HG02973 (cell line): ENCODE measurements around the gene ABAT.
A peak's percentile ranks its signal among the peaks of the same experiment; 100 is the strongest.

Experiments used
- ATAC-seq: cut with Tn5 transposase; IDR thresholded peaks from one replicate; pipeline ENCODE4 v1.9.1; 2021; ENCODE audit warnings: moderate library complexity; ENCODE audit not compliant: unreplicated experiment

ABAT gene

DNA sequence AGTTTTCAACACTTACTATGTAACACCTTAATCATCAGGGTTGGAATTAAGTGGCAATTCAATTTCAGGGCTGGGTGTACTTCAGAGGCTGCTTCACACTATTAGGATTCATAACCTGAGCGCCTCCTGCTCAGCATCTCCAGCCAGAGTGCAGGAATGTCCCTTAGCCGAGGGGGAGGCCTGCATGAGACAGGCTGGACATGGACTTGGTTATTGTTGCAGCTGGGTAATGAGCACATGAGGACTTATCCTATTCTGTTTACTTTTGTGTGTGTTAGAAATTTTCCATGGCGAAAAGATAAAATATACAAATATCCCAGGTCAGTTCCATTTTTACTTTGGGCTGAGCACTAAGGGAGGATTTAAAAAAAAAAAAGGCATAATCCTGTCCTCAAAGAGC, 133.6 kb downstream of the ABAT start:
- no peak for ATAC-seq

DNA sequence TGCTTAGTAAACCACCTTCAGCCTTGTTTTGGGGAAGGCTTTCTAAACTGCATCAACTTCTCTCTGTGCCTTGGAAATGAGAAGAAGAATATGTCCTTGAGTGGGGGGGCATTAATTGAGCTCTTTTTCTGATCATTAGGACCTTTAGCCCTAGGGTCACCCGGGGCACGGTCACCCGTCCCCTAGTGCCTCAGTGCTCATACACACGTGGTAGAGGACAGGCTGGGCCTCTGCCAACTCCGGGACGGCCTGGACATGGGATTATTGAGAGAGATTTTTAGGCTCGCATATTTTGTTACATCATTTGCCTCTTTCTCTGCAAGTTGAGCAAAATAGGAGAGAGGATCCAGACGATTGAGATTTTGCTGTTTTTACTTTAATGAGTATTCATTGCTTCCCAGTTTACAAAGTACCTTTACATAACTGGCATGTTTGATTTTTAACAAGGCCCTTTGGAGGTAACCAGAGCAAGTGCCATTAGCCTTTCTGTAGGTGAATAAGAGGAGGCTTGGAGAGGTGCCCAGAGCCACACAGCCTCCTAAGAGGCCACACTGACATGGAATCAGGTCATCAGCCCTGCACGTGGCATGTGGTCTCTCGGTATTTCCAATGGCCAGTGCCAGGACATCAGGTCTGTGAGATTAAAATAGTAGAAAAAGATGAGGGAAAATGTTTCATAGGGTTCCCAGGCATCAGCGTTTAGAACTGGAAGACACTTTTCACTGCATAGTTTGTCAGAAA, 134.4 kb downstream of the ABAT start:
- ATAC-seq = no peak

DNA sequence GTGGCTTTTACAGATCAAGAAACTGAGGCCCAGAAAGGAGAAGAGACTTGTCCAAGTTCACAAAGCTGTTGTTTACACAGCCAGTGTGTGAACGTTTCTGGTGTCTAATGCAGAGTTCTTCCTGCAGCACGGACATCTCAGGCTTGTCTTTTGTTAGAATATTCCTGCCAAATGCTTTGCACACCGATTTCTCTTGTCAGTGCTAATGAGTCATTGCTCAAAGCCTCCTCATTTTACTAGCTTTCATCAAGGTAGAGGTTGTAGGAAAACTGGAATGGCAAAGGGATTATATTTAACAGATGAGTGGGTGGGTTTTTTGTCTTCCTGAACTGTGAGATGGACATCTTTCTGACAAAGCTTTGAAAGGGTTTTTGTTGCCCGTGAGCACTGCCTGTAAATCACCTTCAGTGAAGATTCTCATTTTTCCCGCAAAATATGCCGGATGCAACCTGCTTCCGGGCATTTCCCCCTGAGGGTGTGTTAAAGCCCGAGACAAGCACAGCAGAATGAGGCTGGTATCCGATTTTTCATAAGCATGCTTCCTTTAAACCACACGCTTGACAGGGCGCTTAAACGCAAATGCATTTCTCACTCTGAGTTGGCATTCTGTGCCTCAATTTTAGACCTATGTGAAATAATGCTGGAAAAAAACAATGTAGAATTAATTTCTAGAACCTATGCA, 137.9 kb downstream of the ABAT start:
- no peak for ATAC-seq

DNA sequence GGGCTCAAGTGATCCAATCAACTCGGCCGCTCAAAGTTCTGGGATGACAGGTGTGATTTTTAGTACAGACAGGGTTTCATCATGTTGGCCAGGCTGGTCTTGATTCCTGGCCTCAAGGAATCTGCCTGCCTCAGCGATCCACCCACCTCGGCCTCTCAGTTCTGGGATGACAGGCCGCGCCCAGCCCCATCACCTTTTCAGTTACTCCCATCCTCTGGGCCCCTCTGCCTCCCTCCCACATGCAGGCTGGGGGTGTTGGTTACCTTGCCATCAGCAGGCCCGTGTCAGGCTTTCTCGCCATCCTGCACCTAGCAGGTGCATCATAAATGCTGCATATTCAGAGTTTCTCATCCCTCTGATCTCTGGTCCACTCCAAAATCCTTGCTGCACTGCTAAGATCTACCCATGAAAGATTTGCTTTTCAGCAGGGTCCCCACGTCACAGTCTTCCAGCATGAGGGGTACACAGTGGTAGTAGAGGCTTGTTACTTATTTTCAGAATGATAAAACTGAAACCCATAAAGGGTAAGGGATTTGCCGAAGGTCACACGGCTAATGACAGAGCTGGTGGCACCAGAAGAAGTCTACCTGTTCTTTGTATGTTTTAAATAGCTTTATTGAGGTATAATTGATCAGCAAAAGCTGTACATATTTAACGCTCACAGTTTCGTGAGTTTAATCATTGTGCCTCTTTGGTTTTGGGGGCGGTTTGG, 139.8 kb downstream of the ABAT start:
- no peak for ATAC-seq

DNA sequence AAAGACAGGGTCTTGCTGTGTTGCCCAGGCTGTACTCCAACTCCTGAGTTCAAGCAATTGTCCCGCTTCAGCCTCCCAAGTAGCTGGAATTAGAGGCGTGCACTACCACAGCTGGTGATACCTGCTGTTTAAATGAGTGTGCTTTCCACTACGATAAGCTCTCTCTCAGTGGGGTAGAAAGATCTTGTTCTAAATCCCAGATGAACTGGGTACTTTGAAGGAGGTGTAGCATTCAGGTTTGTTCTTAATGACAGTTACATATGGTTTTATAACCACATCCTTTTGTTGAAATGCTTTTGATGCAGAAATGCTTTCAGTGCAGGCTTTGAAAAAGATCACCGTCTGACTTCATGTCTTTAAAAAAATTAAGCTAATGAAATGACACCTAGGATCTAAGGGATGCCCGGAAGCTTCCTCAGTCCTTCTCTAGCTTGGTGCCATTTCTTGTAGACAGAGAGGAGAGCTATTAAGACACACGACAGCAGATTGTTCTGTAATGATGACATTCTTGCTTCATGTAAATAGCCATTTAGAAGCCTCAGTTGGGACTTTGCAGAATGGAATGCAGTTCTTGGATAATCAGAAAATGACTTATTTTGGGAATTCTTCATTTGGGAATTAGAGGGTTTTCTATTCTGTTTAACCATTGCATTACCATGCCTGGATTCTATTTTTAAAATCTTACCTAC, 142.7 kb downstream of the ABAT start:
- ATAC-seq = no peak

DNA sequence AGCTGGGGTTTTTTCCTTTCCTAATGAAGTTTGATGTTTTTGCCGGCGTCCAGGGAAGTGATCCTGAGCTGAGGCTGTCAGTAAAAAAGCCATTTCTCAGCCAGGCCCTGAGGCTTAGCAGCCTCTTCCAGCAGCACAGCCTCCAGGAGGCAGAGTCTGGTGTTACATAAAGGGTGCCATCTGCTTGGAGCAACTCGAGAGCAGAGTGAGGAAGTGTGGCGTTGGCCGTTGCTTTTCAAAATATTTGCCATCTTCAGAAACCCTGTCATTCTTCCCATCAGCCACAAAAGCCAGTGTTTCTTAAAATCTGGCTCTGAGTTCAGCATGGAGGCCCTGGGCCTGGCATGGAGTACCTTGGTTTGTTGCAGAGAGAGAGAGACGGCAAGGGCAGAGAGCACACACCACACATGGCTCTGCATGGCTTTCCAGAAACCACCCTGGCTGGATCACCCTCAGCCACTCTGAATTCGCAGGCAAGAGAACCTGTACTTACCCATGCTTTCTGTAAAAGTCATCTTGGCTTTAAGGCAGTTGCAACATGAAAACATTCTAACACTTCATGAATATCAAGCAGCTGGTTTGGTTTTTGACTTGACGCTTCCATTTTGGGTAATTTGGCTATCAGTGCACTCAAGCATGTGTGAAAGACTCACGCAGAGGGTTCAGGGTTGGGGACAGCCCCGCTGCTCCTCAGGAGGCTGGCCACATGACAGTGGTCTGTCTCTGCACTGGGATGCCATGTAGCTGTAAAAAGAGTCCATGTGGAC, 144.3 kb downstream of the ABAT start:
- peak; percentile 66 for ATAC-seq

DNA sequence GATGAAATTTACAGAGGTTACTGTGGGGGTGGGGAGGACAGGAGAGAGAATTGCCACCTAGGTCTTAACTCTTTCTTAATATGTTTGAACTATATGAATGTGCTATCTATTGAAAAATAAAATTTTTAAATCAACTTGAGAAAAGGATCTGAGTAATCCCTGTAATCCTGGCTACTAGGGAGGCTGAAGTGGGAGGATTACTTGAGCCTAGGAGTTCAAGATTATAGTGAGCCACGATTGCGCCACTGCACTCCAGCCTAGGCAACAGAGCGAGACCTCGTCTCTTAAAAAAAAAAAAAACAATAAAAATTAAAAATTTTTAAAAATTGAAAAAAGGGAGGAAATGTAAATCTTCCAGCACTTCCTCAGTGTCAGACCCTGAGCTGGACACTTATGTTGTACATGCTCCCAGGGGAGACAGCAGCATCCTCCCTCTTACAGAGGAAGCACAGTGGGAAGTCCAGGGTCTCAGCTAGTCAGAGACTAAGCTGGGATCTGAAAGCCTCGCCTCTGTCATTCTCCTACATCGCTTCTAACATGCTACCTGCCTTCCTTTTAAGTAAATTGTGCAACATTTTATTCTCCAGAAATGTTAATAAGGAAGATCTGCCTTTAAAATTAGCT, 145.1 kb downstream of the ABAT start:
- ATAC-seq = no peak

DNA sequence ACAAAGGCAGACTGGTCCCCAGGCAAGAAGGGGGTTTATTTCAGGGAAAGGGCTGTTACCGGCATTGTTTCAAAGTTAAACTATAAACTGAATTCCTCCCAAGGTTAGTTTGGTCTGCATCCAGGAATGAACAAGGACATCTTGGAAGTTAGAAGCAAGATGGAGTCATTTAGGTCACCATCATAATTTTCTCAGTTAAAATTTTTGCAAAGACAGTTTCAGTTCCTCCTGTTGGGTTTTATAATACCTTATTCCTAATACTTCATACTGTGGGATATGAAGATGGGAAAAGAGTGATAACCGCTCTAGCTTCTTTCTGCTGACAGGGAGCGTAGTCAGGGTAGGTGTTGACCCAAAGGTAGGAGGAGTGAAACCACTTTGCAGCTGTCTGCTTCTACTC, 148.0 kb downstream of the ABAT start:
- no peak for ATAC-seq

DNA sequence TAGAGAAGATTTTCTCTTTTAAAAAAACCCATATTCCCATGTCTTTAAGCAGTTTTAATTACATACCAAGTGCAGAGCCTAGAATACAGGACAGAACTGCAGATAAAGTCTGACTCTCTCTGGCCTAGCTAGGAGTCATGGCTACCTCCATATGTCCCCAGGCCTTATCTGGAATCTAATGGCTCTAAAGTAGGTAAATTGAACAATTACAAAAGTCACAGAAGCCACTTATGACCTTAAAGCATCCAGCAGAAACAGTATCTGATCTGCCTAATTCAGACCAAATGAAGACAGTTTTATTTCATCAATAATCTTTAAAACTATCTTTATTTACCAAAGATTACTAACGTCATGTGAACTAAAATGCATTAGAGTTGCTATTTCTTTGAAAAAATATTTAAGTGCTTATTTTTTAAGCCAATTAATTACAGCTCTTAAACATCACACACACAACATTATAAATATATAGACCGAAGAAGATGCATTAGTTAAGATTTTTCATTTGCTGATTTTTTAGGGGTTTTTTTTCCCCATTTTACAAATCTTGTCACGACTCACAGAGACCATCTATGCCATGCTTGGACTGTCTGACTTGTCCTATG, 152.0 kb downstream of the ABAT start:
- ATAC-seq = no peak

DNA sequence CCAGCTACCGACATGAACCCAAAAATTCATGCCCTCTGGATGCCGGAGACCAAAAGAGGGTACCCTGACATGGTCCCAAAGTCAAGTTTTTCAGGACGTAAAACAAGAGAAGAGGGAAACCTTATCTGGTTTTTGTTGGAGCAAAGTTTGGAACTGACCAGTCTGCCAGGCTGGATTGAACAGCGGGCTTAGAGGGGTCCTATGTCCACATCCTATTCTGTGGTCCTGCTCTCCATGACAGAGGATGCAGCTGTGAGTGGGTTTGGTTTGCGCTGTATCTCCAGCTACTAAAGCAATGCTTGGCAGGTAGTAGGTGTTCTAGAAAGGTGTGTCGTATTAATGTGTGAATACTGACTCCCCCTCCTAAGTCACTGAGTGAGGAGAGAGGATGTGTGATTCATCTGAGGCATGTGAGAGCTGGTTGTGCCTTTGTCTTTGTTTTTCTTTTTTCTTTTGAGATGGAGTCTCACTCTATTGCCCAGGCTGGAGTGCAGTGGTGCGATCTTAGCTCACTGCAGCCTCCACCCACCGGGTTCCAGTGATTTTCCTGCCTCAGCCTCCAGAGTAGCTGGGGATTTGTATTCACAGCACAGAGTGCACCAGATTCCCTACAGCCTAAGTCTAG, 154.2 kb downstream of the ABAT start:
- no peak for ATAC-seq

DNA sequence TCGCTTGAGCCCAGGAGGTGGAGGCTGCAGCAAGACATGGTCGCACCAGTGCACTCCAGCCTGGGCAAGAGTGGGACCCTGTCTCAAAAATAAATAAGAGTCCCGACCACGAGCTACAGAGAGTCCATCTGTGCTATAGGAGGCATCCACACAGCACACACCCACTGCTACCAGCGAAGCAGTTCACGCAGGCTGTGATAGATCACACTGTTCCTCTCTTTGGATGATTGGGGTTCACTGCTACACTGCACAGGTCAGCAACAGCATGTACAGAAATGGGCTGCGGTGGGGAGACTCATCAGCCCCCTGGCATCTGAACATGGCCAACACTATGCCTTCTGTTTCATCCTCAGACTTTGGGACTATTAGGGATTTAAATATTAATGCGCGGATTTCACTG, 157.0 kb downstream of the ABAT start:
- ATAC-seq = no peak

DNA sequence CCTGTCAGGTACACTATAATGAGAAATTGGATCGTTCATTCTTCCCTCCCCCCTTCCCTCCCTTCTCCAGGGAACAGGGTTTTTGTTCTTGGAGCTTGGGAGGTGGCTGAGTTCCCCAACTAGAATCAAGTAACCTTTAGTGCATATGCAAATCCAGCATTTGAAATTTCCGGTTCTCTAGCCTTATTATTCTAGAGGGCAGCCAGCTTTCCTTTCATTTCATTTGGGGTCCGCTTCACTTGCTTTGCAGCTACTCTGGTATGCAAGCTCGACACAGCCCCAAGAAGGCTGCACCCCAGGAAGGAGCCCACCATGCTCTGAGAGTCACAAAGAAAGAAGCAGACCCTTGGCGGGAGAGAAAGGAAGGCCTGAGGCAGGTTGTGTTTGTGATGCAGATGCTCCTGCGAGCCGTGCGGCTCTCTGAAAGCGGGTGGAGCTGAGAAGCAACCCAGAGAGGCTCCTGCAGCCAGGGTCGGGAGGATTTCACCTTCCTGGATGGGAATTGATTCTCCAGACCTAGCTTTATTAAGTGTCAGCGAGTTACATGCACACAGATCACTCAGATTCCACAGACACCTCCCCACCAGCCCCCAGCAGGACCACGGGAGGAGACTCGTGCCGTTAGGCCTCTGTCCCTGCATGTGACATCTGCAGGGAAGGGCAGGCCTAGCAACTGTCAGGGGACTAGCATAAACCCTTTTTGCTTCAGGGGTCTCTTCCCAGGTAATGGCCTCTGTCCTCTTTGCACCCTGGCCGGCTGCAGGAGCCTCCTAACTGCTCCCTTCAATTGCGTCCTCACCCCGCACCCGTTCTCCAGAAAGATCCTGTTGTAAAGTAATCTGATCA, 157.7 kb downstream of the ABAT start:
- ATAC-seq = no peak

DNA sequence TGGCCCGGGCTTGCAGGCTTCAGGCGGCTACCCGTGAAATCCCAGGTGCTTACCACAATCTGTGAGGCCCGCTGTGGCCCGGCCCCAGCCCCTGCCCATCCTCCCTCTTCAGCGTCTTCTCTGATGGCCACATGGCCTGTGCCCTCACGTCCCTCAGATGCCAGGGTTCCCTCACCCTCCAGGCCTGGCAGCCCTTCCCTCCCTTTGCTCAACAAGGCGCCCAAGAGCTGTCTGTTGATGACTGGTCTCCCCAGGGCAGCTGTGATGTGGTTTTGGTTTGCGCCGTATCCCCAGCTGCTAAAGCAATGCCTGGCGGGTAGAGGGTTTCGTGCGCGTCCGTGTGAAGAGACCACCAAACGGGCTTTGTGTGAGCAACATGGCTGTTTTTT, 158.3 kb downstream of the ABAT start:
- ATAC-seq = no peak
